Measurements from ENCODE around the gene ATP6V0A1.

DNA sequence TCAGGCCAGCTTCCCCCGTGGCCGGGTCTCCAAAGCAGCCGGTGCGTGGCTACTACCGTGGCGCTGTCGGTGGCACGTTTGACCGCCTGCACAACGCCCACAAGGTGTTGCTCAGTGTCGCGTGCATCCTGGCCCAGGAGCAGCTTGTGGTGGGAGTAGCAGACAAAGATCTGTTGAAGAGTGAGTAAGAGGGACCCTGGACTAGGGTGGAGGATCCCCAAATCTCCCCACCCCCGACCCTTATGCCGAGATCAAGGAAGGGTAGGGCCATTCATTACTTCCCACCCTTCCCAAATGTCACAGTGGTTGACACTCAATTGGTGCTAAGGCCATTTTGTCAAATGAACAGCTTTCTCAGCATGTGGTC, 104.4 kb downstream of the ATP6V0A1 start:
- TF ChIP-seq RAD21 (conservative IDR thresholded peaks at IDR 0.05) (no peak), POLR2AphosphoS5 (IDR thresholded peaks at IDR 0.05) (no peak)
- TF ChIP-seq, protein P1, sequence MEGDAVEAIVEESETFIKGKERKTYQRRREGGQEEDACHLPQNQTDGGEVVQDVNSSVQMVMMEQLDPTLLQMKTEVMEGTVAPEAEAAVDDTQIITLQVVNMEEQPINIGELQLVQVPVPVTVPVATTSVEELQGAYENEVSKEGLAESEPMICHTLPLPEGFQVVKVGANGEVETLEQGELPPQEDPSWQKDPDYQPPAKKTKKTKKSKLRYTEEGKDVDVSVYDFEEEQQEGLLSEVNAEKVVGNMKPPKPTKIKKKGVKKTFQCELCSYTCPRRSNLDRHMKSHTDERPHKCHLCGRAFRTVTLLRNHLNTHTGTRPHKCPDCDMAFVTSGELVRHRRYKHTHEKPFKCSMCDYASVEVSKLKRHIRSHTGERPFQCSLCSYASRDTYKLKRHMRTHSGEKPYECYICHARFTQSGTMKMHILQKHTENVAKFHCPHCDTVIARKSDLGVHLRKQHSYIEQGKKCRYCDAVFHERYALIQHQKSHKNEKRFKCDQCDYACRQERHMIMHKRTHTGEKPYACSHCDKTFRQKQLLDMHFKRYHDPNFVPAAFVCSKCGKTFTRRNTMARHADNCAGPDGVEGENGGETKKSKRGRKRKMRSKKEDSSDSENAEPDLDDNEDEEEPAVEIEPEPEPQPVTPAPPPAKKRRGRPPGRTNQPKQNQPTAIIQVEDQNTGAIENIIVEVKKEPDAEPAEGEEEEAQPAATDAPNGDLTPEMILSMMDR (IDR thresholded peaks at IDR 0.05; ENCODE audit: poor library complexity, severe bottlenecking): no peak
- TF ChIP-seq, protein P2, sequence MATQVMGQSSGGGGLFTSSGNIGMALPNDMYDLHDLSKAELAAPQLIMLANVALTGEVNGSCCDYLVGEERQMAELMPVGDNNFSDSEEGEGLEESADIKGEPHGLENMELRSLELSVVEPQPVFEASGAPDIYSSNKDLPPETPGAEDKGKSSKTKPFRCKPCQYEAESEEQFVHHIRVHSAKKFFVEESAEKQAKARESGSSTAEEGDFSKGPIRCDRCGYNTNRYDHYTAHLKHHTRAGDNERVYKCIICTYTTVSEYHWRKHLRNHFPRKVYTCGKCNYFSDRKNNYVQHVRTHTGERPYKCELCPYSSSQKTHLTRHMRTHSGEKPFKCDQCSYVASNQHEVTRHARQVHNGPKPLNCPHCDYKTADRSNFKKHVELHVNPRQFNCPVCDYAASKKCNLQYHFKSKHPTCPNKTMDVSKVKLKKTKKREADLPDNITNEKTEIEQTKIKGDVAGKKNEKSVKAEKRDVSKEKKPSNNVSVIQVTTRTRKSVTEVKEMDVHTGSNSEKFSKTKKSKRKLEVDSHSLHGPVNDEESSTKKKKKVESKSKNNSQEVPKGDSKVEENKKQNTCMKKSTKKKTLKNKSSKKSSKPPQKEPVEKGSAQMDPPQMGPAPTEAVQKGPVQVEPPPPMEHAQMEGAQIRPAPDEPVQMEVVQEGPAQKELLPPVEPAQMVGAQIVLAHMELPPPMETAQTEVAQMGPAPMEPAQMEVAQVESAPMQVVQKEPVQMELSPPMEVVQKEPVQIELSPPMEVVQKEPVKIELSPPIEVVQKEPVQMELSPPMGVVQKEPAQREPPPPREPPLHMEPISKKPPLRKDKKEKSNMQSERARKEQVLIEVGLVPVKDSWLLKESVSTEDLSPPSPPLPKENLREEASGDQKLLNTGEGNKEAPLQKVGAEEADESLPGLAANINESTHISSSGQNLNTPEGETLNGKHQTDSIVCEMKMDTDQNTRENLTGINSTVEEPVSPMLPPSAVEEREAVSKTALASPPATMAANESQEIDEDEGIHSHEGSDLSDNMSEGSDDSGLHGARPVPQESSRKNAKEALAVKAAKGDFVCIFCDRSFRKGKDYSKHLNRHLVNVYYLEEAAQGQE (IDR thresholded peaks at IDR 0.05; ENCODE audit: borderline replicate concordance): no peak

All from neural cell (in vitro differentiated cells).